SK-N-SH treated with all-trans-retinoic acid at 6 μM for 48 hours (cell line): ENCODE results near the gene LTN1.

ENCODE experiments used
- ARNTL ChIP-seq: fragments of 450-650 bp; formaldehyde crosslinking; IDR thresholded peaks from 2 replicates; pipeline ENCODE4 v1.5.0; 2020; ENCODE audit warnings: low read depth, mild to moderate bottlenecking, moderate library complexity, borderline replicate concordance
- BACH2 ChIP-seq: fragments of 250-450 bp; sonication (Bioruptor Pico); IDR thresholded peaks from 2 replicates; pipeline ENCODE4 v1.9.0; 2021; ENCODE audit warnings: mild to moderate bottlenecking, borderline replicate concordance
- CREB5 ChIP-seq: fragments of 250-450 bp; sonication (Bioruptor Pico); IDR thresholded peaks from 2 replicates; pipeline ENCODE4 v1.5.1; 2020; ENCODE audit warnings: low read depth, mild to moderate bottlenecking, moderate library complexity
- ISL1 ChIP-seq: fragments of 250-450 bp; sonication (Bioruptor Pico); IDR thresholded peaks from 2 replicates; pipeline ENCODE4 v2.1.2; 2022; ENCODE audit warnings: mild to moderate bottlenecking, moderate library complexity
- PPARA ChIP-seq: fragments of 250-450 bp; sonication (Bioruptor Pico); IDR thresholded peaks from 2 replicates; pipeline ENCODE4 v1.5.0; 2020; ENCODE audit warnings: mild to moderate bottlenecking, borderline replicate concordance
- RARB ChIP-seq: fragments of 250-450 bp; sonication (Bioruptor Pico); IDR thresholded peaks from 2 replicates; pipeline ENCODE4 v1.8.0; 2021; ENCODE audit warnings: mild to moderate bottlenecking, moderate library complexity
- SNAI2 ChIP-seq: fragments of 250-450 bp; sonication (Bioruptor Pico); IDR thresholded peaks from 2 replicates; pipeline ENCODE4 v1.5.0; 2020; ENCODE audit warnings: mild to moderate bottlenecking, moderate library complexity
- ZC3H10 ChIP-seq: fragments of 250-450 bp; sonication (Bioruptor Pico); IDR thresholded peaks from 2 replicates; pipeline ENCODE4 v1.5.1; 2021; ENCODE audit warnings: mild to moderate bottlenecking, moderate library complexity
- ZFP3 ChIP-seq: fragments of 250-450 bp; sonication (Bioruptor Pico); IDR thresholded peaks from 2 replicates; pipeline ENCODE4 v1.5.0; 2020; ENCODE audit warnings: mild to moderate bottlenecking, moderate library complexity
- ZFP30 ChIP-seq: fragments of 450-650 bp; formaldehyde crosslinking; IDR thresholded peaks from 2 replicates; pipeline ENCODE4 v1.5.0; 2022; ENCODE audit warnings: mild to moderate bottlenecking, moderate library complexity
- ZNF70 ChIP-seq: fragments of 450-650 bp; formaldehyde crosslinking; IDR thresholded peaks from 2 replicates; pipeline ENCODE4 v1.5.0; 2020; ENCODE audit warnings: mild to moderate bottlenecking, moderate library complexity

GRCh38 chr21:28916150-28916893, 76.4 kb downstream of the LTN1 start:
- TF ChIP-seq CREB5, result no peak
- TF ChIP-seq ARNTL (CRISPR knock-in tag), result no peak
- no peak for TF ChIP-seq ZFP3
- no peak for TF ChIP-seq ZFP30
- TF ChIP-seq RARB (CRISPR knock-in tag), result no peak
- TF ChIP-seq SNAI2, result no peak
- no peak for TF ChIP-seq ZNF70
- no peak for TF ChIP-seq ZC3H10 (CRISPR knock-in tag)
- TF ChIP-seq BACH2, result no peak
- no peak for TF ChIP-seq PPARA
- TF ChIP-seq ISL1 (CRISPR knock-in tag), result no peak
